ENCODE results near the gene HAUS8. TPM values are rescaled to one million over a fixed set of nuclear protein-coding genes. Genes with fewer than 3 reads are reported as not detected.
"Not testable (repeated sequence)": the region's sequence is repeated elsewhere in the genome, so short reads cannot be mapped to it uniquely, and the experiment has no call there.

The HAUS8 gene
- total RNA-seq, 2 experiments from 2014 or later: 46.3 to 47.4 TPM

- H3K9me3 Mint-ChIP-seq: no peaks in the 10 kb centered on the region
- H3K4me1 Mint-ChIP-seq: no peaks in the 10 kb centered on the region
- ChIA-PET CTCF (interaction anchor here (0.7 kb wide), 1 partner anchor 26 kb away, joined by 3 read pairs; no protein-coding TSS in a partner anchor), POLR2A (no interaction called here)
- H3K27ac Mint-ChIP-seq: no peak overlapping the region
- no peak for DNase-seq
- H3K27me3 Mint-ChIP-seq: no peaks in the 10 kb centered on the region
- no peak overlapping the region for H3K4me3 Mint-ChIP-seq
- no peaks in the 10 kb centered on the region for H3K36me3 Mint-ChIP-seq (ENCODE audit: low read depth)
Observed at GRCh38 chr19:17035842-17036424, 39.3 kb downstream of the HAUS8 start.

GRCh38 chr19:17031741-17032140 is 43.5 kb downstream of the HAUS8 start:
- CTCF ChIA-PET: no interaction called here
- Mint-ChIP-seq H3K4me1 (no peaks in the 10 kb centered on the region), H3K4me3 (no peak overlapping the region), H3K27ac (no peak overlapping the region), H3K36me3 (ENCODE audit: low read depth) (no peaks in the 10 kb centered on the region), H3K9me3 (no peaks in the 10 kb centered on the region), H3K27me3 (peaks cover 17% of the 10 kb centered on the region)
- DNase-seq: no peak
- POLR2A ChIA-PET: no interaction called here

- DNase-seq: no peak
- ChIA-PET POLR2A (no interaction called here), CTCF (no interaction called here)
- Mint-ChIP-seq H3K4me1 (no peaks in the 10 kb centered on the region), H3K27ac (no peak overlapping the region), H3K27me3 (peaks cover 42% of the 10 kb centered on the region), H3K4me3 (no peak overlapping the region), H3K9me3 (peaks cover 17% of the 10 kb centered on the region), H3K36me3 (ENCODE audit: low read depth) (no peaks in the 10 kb centered on the region)
Observed at GRCh38 chr19:17027535-17027975, 47.7 kb downstream of the HAUS8 start.

- no peak within 1 kb of the TSS for H3K27ac Mint-ChIP-seq
- peaks cover 17% of the 10 kb centered on the region for H3K9me3 Mint-ChIP-seq
- H3K36me3 Mint-ChIP-seq (ENCODE audit: low read depth): no peaks in the 10 kb centered on the region
- no peak within 1 kb of the TSS for H3K4me3 Mint-ChIP-seq
- CTCF ChIA-PET: no interaction called here
- H3K4me1 Mint-ChIP-seq: no peaks in the 10 kb centered on the region
- DNase-seq: no peak
- POLR2A ChIA-PET: no interaction called here
- peaks cover 42% of the 10 kb centered on the region for H3K27me3 Mint-ChIP-seq
Observed at GRCh38 chr19:17026706-17027534, 48.3 kb downstream of the HAUS8 start, which contains the start of gene CPAMD8. Gene CPAMD8 (minus strand): TSS chr19:17026810. CDS start chr19:17026642, 168 bp downstream.

GRCh38 chr19:17025991-17026658 is 49.1 kb downstream of the HAUS8 start:
- no peak overlapping the region for H3K4me3 Mint-ChIP-seq
- H3K27me3 Mint-ChIP-seq: peaks cover 42% of the 10 kb centered on the region
- no peak overlapping the region for H3K27ac Mint-ChIP-seq
- H3K36me3 Mint-ChIP-seq (ENCODE audit: low read depth): no peaks in the 10 kb centered on the region
- no peak for DNase-seq
- ChIA-PET POLR2A (no interaction called here), CTCF (no interaction called here)
- H3K4me1 Mint-ChIP-seq: no peaks in the 10 kb centered on the region
- H3K9me3 Mint-ChIP-seq: peaks cover 17% of the 10 kb centered on the region

GRCh38 chr19:17025361-17025760 is 49.9 kb downstream of the HAUS8 start:
- H3K4me1 Mint-ChIP-seq: no peaks in the 10 kb centered on the region
- no peak for DNase-seq
- H3K4me3 Mint-ChIP-seq: no peak overlapping the region
- CTCF ChIA-PET: no interaction called here
- H3K27ac Mint-ChIP-seq: no peak overlapping the region
- peaks cover 17% of the 10 kb centered on the region for H3K9me3 Mint-ChIP-seq
- POLR2A ChIA-PET: no interaction called here
- H3K36me3 Mint-ChIP-seq (ENCODE audit: low read depth): no peaks in the 10 kb centered on the region
- H3K27me3 Mint-ChIP-seq: peaks cover 42% of the 10 kb centered on the region

- H3K27ac Mint-ChIP-seq; H3K36me3 Mint-ChIP-seq (ENCODE audit: low read depth); DNase-seq; H3K4me1 Mint-ChIP-seq; CTCF ChIA-PET; H3K4me3 Mint-ChIP-seq; POLR2A ChIA-PET: not testable (repeated sequence)
- peaks cover 17% of the 10 kb centered on the region for H3K9me3 Mint-ChIP-seq
- H3K27me3 Mint-ChIP-seq: peaks cover 42% of the 10 kb centered on the region
Observed at GRCh38 chr19:17024941-17025340, 50.3 kb downstream of the HAUS8 start.

- Mint-ChIP-seq H3K36me3 (ENCODE audit: low read depth) (no peaks in the 10 kb centered on the region), H3K4me3 (no peak overlapping the region), H3K4me1 (no peaks in the 10 kb centered on the region), H3K27ac (no peak overlapping the region), H3K27me3 (peaks cover 39% of the 10 kb centered on the region), H3K9me3 (peaks cover 17% of the 10 kb centered on the region)
- POLR2A ChIA-PET: no interaction called here
- DNase-seq: no peak
- CTCF ChIA-PET: no interaction called here
Observed at GRCh38 chr19:17023805-17024204, 51.4 kb downstream of the HAUS8 start.

GRCh38 chr19:17022738-17023137 is 52.5 kb downstream of the HAUS8 start:
- H3K36me3 Mint-ChIP-seq (ENCODE audit: low read depth): no peaks in the 10 kb centered on the region
- H3K27me3 Mint-ChIP-seq: peaks cover 31% of the 10 kb centered on the region
- CTCF ChIA-PET: interaction anchor here (0.7 kb wide), 1 partner anchor 187 kb away, joined by 4 read pairs; no protein-coding TSS in a partner anchor
- H3K27ac Mint-ChIP-seq: no peak overlapping the region
- peaks cover 17% of the 10 kb centered on the region for H3K9me3 Mint-ChIP-seq
- DNase-seq: no peak
- POLR2A ChIA-PET: no interaction called here
- no peak overlapping the region for H3K4me3 Mint-ChIP-seq
- H3K4me1 Mint-ChIP-seq: no peaks in the 10 kb centered on the region

- CTCF ChIA-PET: no interaction called here
- POLR2A ChIA-PET: no interaction called here
- H3K9me3 Mint-ChIP-seq: peaks cover 17% of the 10 kb centered on the region
- H3K4me1 Mint-ChIP-seq: no peaks in the 10 kb centered on the region
- H3K27ac Mint-ChIP-seq: no peak overlapping the region
- no peaks in the 10 kb centered on the region for H3K36me3 Mint-ChIP-seq (ENCODE audit: low read depth)
- no peak overlapping the region for H3K4me3 Mint-ChIP-seq
- peaks cover 25% of the 10 kb centered on the region for H3K27me3 Mint-ChIP-seq
- DNase-seq: no peak
Observed at GRCh38 chr19:17021793-17022590, 53.3 kb downstream of the HAUS8 start.

- POLR2A ChIA-PET: no interaction called here
Observed at GRCh38 chr19:17021328-17021727, 53.9 kb downstream of the HAUS8 start.

GRCh38 chr19:17020823-17021222 is 54.4 kb downstream of the HAUS8 start:
- ChIA-PET CTCF (interaction anchor here (1.2 kb wide), 1 partner anchor 10 kb away, joined by 3 read pairs; no protein-coding TSS in a partner anchor), POLR2A (no interaction called here)
- H3K27ac Mint-ChIP-seq: no peak overlapping the region
- H3K4me1 Mint-ChIP-seq: no peaks in the 10 kb centered on the region
- H3K27me3 Mint-ChIP-seq: peaks cover 20% of the 10 kb centered on the region
- no peaks in the 10 kb centered on the region for H3K36me3 Mint-ChIP-seq (ENCODE audit: low read depth)
- H3K9me3 Mint-ChIP-seq: peaks cover 17% of the 10 kb centered on the region
- DNase-seq: no peak
- H3K4me3 Mint-ChIP-seq: no peak overlapping the region

More at GRCh38 chr19:17021328-17021727, 53.9 kb downstream of the HAUS8 start:
- Mint-ChIP-seq H3K27ac (no peak overlapping the region), H3K9me3 (peaks cover 17% of the 10 kb centered on the region), H3K4me1 (no peaks in the 10 kb centered on the region), H3K4me3 (no peak overlapping the region), H3K27me3 (peaks cover 25% of the 10 kb centered on the region), H3K36me3 (ENCODE audit: low read depth) (no peaks in the 10 kb centered on the region)
- CTCF ChIA-PET: interaction anchor here (1.2 kb wide), 1 partner anchor 9 kb away, joined by 3 read pairs; no protein-coding TSS in a partner anchor
- DNase-seq: no peak

Data from activated CD4-positive, alpha-beta T cell treated with anti-CD3 and anti-CD28 coated beads, Interleukin-2, amount 10 ng/mL, durations not matched to agents 7 days and 5 days (primary cell).